Duodenal mucosa (tissue), 2 donors: Measurements from ENCODE around the gene GPR161.

Experiments used
- H3K27ac ChIP-seq: one replicate; pipeline ENCODE4 v1.7.0; 2013; ENCODE audit warnings: low read depth, low read length
- H3K27me3 ChIP-seq, 2 donors: one replicate each; pipeline ENCODE4 v1.7.0; 2013; ENCODE audit warnings: low read length in 2 of 2, control low read depth in 1 of 2; ENCODE audit not compliant: insufficient read depth in 2 of 2, control insufficient read depth in 1 of 2
- H3K36me3 ChIP-seq, 2 donors: one replicate each; pipeline ENCODE4 v1.7.0; 2013; ENCODE audit warnings: low read length in 2 of 2, control low read depth in 1 of 2; ENCODE audit not compliant: insufficient read depth in 2 of 2, control insufficient read depth in 1 of 2
- H3K4me1 ChIP-seq, 2 donors: one replicate each; pipeline ENCODE4 v1.7.0; 2013; ENCODE audit warnings: low read length in 2 of 2, control low read depth in 1 of 2; ENCODE audit not compliant: insufficient read depth in 2 of 2, control insufficient read depth in 1 of 2
- H3K4me3 ChIP-seq, 2 donors: one replicate each; pipeline ENCODE4 v1.7.0; 2013; ENCODE audit warnings: low read length in 2 of 2, low read depth in 1 of 2
- H3K9ac ChIP-seq, 2 donors: one replicate each; pipeline ENCODE4 v1.7.0; 2013; ENCODE audit warnings: low read length in 2 of 2, low read depth in 1 of 2
- H3K9me3 ChIP-seq, 2 donors: one replicate each; pipeline ENCODE4 v1.7.0; 2013; ENCODE audit warnings: low read length in 2 of 2, control low read depth in 1 of 2; ENCODE audit not compliant: control insufficient read depth in 1 of 2

The GPR161 gene

GRCh38 chr1:168097921-168098528 lies 38.7 kb downstream of the GPR161 start:
- Histone ChIP-seq H3K27ac (no peak overlapping the region), H3K9me3 (no peaks in the 10 kb centered on the region), H3K27me3 (no peaks in the 10 kb centered on the region), H3K4me1 (no peaks in the 10 kb centered on the region), H3K9ac (no peak overlapping the region), H3K36me3 (no peaks in the 10 kb centered on the region), H3K4me3 (no peak overlapping the region)

- no peaks in the 10 kb centered on the region for H3K4me1 ChIP-seq
- no peaks in the 10 kb centered on the region for H3K9me3 ChIP-seq
- H3K27me3 ChIP-seq = no peaks in the 10 kb centered on the region
- H3K27ac ChIP-seq = no peak overlapping the region
- no peak overlapping the region for H3K4me3 ChIP-seq
- H3K9ac ChIP-seq = no peak overlapping the region
- H3K36me3 ChIP-seq = no peaks in the 10 kb centered on the region
Observed at GRCh38 chr1:168096296-168097165, 40.2 kb downstream of the GPR161 start.

- no peaks in the 10 kb centered on the region for H3K9me3 ChIP-seq
- H3K9ac ChIP-seq = no peak overlapping the region
- H3K36me3 ChIP-seq = no peaks in the 10 kb centered on the region
- H3K27me3 ChIP-seq = no peaks in the 10 kb centered on the region
- H3K27ac ChIP-seq = no peak overlapping the region
- no peaks in the 10 kb centered on the region for H3K4me1 ChIP-seq
- H3K4me3 ChIP-seq = no peak overlapping the region
Observed at GRCh38 chr1:168095476-168095875, 41.3 kb downstream of the GPR161 start.

- Histone ChIP-seq H3K27ac (no peak overlapping the region), H3K4me1 (no peaks in the 10 kb centered on the region)
Observed at GRCh38 chr1:168093616-168094015, 43.1 kb downstream of the GPR161 start.

GRCh38 chr1:168092566-168093355 lies 44.0 kb downstream of the GPR161 start:
- H3K9me3 ChIP-seq = no peaks in the 10 kb centered on the region
- no peak overlapping the region for H3K4me3 ChIP-seq
- no peaks in the 10 kb centered on the region for H3K4me1 ChIP-seq
- no peaks in the 10 kb centered on the region for H3K27me3 ChIP-seq
- H3K9ac ChIP-seq = no peak overlapping the region
- H3K27ac ChIP-seq = no peak overlapping the region
- no peaks in the 10 kb centered on the region for H3K36me3 ChIP-seq

More at GRCh38 chr1:168093616-168094015, 43.1 kb downstream of the GPR161 start:
- Histone ChIP-seq H3K27me3 (no peaks in the 10 kb centered on the region), H3K36me3 (no peaks in the 10 kb centered on the region), H3K9ac (no peak overlapping the region), H3K9me3 (no peaks in the 10 kb centered on the region), H3K4me3 (no peak overlapping the region)

- Histone ChIP-seq H3K36me3 (no peaks in the 10 kb centered on the region), H3K9ac (no peak overlapping the region), H3K4me1 (no peaks in the 10 kb centered on the region), H3K9me3 (no peaks in the 10 kb centered on the region), H3K27me3 (no peaks in the 10 kb centered on the region), H3K27ac (no peak overlapping the region), H3K4me3 (no peak overlapping the region)
Observed at GRCh38 chr1:168091720-168092550, 44.8 kb downstream of the GPR161 start.

GRCh38 chr1:168091063-168091462 lies 45.7 kb downstream of the GPR161 start:
- Histone ChIP-seq H3K27ac (no peak overlapping the region), H3K36me3 (no peaks in the 10 kb centered on the region), H3K9me3 (no peaks in the 10 kb centered on the region), H3K4me1 (peaks cover 0 to under 1% of the 10 kb centered on the region in 2 donors), H3K4me3 (no peak overlapping the region), H3K9ac (no peak overlapping the region), H3K27me3 (no peaks in the 10 kb centered on the region)

- Histone ChIP-seq H3K9ac (no peak overlapping the region), H3K27ac (no peak overlapping the region), H3K27me3 (no peaks in the 10 kb centered on the region), H3K36me3 (no peaks in the 10 kb centered on the region), H3K9me3 (no peaks in the 10 kb centered on the region), H3K4me3 (no peak overlapping the region), H3K4me1 (peaks cover 0 to 6% of the 10 kb centered on the region in 2 donors)
Observed at GRCh38 chr1:168090395-168090794, 46.3 kb downstream of the GPR161 start.

- H3K4me3 ChIP-seq = no peak overlapping the region
- H3K27ac ChIP-seq = no peak overlapping the region
- peaks cover 1 to 8% of the 10 kb centered on the region in 2 donors for H3K4me1 ChIP-seq
- no peak overlapping the region for H3K9ac ChIP-seq
- H3K36me3 ChIP-seq = no peaks in the 10 kb centered on the region
- H3K9me3 ChIP-seq = no peaks in the 10 kb centered on the region
- H3K27me3 ChIP-seq = no peaks in the 10 kb centered on the region
Observed at GRCh38 chr1:168089979-168090337, 46.8 kb downstream of the GPR161 start.
